Epithelial cell of esophagus (primary cell): ENCODE data around the gene VSIG10L2.
A peak's percentile ranks its signal among the peaks of the same experiment; 100 is the strongest.

Experiments
- DNase-seq: peaks from one replicate; pipeline ENCODE4 v3.0.0; 2010; ENCODE audit warnings: low read depth
- H3K4me3 ChIP-seq: 2 replicates; pipeline ENCODE4 v1.5.1; 2011; ENCODE audit warnings: mild to moderate bottlenecking, low read length, control low read depth
- TF ChIP-seq, protein P1 (sequence below): IDR thresholded peaks from 2 replicates; pipeline ENCODE4 v1.5.1; 2011; ENCODE audit warnings: low read depth, mild to moderate bottlenecking, low read length, control low read depth, inconsistent platforms; ENCODE audit not compliant: insufficient read depth; ENCODE audit errors: missing control alignments

Gene VSIG10L2

GRCh38 chr11:125952559-125952958 is 6.7 kb downstream of the VSIG10L2 start:
- H3K4me3 ChIP-seq, result no peak overlapping the region
- DNase-seq, result peak; percentile 16
- TF ChIP-seq, protein P1, sequence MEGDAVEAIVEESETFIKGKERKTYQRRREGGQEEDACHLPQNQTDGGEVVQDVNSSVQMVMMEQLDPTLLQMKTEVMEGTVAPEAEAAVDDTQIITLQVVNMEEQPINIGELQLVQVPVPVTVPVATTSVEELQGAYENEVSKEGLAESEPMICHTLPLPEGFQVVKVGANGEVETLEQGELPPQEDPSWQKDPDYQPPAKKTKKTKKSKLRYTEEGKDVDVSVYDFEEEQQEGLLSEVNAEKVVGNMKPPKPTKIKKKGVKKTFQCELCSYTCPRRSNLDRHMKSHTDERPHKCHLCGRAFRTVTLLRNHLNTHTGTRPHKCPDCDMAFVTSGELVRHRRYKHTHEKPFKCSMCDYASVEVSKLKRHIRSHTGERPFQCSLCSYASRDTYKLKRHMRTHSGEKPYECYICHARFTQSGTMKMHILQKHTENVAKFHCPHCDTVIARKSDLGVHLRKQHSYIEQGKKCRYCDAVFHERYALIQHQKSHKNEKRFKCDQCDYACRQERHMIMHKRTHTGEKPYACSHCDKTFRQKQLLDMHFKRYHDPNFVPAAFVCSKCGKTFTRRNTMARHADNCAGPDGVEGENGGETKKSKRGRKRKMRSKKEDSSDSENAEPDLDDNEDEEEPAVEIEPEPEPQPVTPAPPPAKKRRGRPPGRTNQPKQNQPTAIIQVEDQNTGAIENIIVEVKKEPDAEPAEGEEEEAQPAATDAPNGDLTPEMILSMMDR, result no peak

DNA sequence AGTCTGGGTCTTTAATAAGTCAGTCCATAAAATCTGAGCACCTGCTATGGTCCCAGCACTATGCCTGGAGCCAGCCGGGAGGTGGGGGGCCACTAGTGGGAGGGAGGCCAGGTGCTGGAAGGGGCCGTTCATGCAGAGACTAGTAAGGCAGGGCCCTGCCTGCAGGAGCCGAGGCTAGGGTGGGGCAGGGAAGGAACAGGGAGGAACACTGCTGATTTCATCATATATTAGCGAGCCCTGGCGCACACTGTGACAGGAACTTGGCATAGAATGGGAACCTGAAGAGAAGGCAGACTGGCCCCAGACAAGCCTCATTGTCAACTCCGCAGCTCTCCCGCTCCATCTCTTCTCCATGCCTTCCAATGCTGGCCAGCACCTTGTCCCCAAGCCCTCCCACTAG is 7.1 kb downstream of the VSIG10L2 start:
- TF ChIP-seq, protein P1, result no peak
- no peak for DNase-seq

GRCh38 chr11:125953401-125953935 is 7.6 kb downstream of the VSIG10L2 start:
- TF ChIP-seq, protein P1, result no peak
- H3K4me3 ChIP-seq, result no peak overlapping the region
- DNase-seq, result no peak

More for the DNA sequence above, 7.1 kb downstream of the VSIG10L2 start:
- no peak overlapping the region for H3K4me3 ChIP-seq

- TF ChIP-seq, protein P1, result no peak
- no peak for DNase-seq
- no peak overlapping the region for H3K4me3 ChIP-seq
Measured at GRCh38 chr11:125954123-125954944, 8.5 kb downstream of the VSIG10L2 start.

- TF ChIP-seq, protein P1, result no peak
- no peak overlapping the region for H3K4me3 ChIP-seq
- no peak for DNase-seq
Measured at GRCh38 chr11:125954945-125955640, 9.2 kb downstream of the VSIG10L2 start.

DNA sequence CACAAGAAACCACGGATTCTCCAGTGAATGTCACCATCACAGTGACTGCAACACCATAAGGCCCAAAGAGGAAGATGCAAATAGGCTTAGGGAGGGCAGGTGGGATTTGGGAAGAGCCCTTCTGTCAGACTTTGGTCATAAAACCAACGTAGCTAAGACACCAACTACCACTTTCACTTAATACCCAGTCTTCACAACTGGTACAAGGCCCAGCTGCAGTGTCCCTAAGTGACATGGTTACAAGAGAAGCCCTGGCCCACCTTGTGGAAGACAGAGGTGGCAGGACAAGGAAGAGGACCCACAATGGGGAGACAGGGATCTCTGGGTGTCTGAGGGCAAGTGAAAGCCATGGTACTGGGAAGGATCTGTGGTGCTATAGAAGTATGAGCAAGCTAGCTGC is 10.0 kb downstream of the VSIG10L2 start:
- no peak overlapping the region for H3K4me3 ChIP-seq
- no peak for DNase-seq
- TF ChIP-seq, protein P1, result no peak
